ENCODE measurements around the gene SERINC5. TPM values are rescaled to one million over a fixed set of nuclear protein-coding genes. Genes with fewer than 3 reads are reported as not detected.

Gene SERINC5
- polyA plus RNA-seq, 1 of the 3 experiments (the other 2 are of a cell fraction), result 4.5 TPM

DNA sequence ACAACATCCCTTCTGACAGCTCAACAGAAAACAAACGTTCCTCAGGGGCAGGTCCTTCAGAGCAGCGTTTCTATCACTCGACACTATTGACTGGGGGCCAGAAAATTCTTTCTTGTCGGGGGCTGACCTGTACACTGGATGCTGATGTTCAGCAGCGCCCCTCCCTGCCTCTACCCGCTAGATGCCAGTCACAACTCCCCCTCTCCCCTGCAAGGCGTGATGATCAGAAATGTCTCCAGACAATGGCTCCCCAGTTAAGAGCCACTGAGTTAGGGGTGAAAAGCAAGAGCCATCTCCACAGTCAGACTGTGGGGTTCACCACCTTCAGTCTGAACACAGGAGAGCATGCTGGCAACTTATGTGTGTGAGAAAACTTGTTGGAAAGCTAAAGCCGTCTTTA lies 39.8 kb downstream of the SERINC5 start:
- H4K20me1 ChIP-seq (ENCODE audit: insufficient read depth), result no peaks in the 10 kb centered on the region
- H3K9me3 ChIP-seq, result no peaks in the 10 kb centered on the region
- H3K79me2 ChIP-seq (ENCODE audit: insufficient read depth), result peaks cover 3% of the 10 kb centered on the region; the same call in 1 of the 2 replicates
- no peak for DNase-seq
- H3K27me3 ChIP-seq (ENCODE audit: insufficient read depth), result no peaks in the 10 kb centered on the region
- no peak overlapping the region for H2AFZ ChIP-seq (ENCODE audit: low read depth)
- WGBS (ENCODE audit: low lambda C conversion rate), result 76% methylated on average over 8 of the region's 8 CpGs
- no peaks in the 10 kb centered on the region for H3F3A ChIP-seq (replicated peaks; ENCODE audit: insufficient read depth)
- H3K4me3 ChIP-seq (ENCODE audit: low read depth in 2 of 2, low read length in 1 of 2), result no peak overlapping the region
- no peak overlapping the region for H3K9ac ChIP-seq
- ChIA-PET CTCF (no interaction called here), POLR2A (no interaction called here)
- no peak overlapping the region for H3K4me2 ChIP-seq
- no peaks in the 10 kb centered on the region for H3K36me3 ChIP-seq (replicated peaks in 1 of 2; ENCODE audit: control insufficient read depth in 1 of 2, insufficient read depth in 2 of 2, low read length in 1 of 2)
- no peak overlapping the region for H3K27ac ChIP-seq (ENCODE audit: low read depth in 2 of 2, low read length in 1 of 2)
- H3K4me1 ChIP-seq (ENCODE audit: control insufficient read depth in 1 of 2, insufficient read depth in 2 of 2, low read depth in 1 of 2, low read length in 1 of 2), result peaks cover 0 to 4% of the 10 kb centered on the region in 2 experiments; a peak in 1 of 4 replicates
- no peak for TF ChIP-seq MXI1 (IDR thresholded peaks at IDR 0.05; ENCODE audit: low read depth, low read length)
- no peak for TF ChIP-seq CHD2 (IDR thresholded peaks at IDR 0.05; ENCODE audit: low read length, partially characterized antibody)
- TF ChIP-seq RXRA (IDR thresholded peaks at IDR 0.05; ENCODE audit: borderline replicate concordance, low read depth), result no peak
- no peak for TF ChIP-seq RAD21 (IDR thresholded peaks at IDR 0.05; ENCODE audit: low read length)
- no peak for TF ChIP-seq FOXM1 (IDR thresholded peaks at IDR 0.05; ENCODE audit: low read depth)
- TF ChIP-seq, protein P1, sequence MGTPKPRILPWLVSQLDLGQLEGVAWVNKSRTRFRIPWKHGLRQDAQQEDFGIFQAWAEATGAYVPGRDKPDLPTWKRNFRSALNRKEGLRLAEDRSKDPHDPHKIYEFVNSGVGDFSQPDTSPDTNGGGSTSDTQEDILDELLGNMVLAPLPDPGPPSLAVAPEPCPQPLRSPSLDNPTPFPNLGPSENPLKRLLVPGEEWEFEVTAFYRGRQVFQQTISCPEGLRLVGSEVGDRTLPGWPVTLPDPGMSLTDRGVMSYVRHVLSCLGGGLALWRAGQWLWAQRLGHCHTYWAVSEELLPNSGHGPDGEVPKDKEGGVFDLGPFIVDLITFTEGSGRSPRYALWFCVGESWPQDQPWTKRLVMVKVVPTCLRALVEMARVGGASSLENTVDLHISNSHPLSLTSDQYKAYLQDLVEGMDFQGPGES (IDR thresholded peaks at IDR 0.05; ENCODE audit: low read depth, low read length), result no peak
- TF ChIP-seq EZH2phosphoT487 (IDR thresholded peaks at IDR 0.05; ENCODE audit: borderline replicate concordance, low read depth), result no peak
- no peaks in the 10 kb centered on the region for H3K9me2 ChIP-seq

DNA sequence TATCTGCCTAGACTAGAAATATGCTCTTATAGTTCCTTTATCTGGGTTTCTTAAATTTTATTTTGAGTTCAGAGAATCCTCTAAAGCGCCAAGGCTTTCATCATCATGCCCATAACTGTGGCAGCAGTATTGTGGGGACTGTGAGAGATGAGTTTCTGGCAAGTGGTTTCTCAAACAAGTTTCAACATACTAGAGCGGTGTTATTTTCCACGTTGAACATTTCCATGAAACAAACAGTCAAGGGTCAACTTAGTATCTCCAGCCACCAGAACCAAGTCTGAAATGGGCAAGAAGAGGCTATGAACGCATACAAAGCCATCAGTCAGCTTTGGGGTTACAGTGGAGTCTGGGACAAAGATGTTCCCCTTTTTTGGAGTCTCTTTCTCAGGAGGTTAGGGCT lies 40.3 kb downstream of the SERINC5 start:
- no peak overlapping the region for H3K27ac ChIP-seq (ENCODE audit: low read depth in 2 of 2, low read length in 1 of 2)
- no peaks in the 10 kb centered on the region for H3K27me3 ChIP-seq (ENCODE audit: insufficient read depth)
- H3K4me3 ChIP-seq (ENCODE audit: low read depth in 2 of 2, low read length in 1 of 2), result no peak overlapping the region
- no peaks in the 10 kb centered on the region for H4K20me1 ChIP-seq (ENCODE audit: insufficient read depth)
- H3K79me2 ChIP-seq (ENCODE audit: insufficient read depth), result peaks cover 3% of the 10 kb centered on the region; the same call in 1 of the 2 replicates
- H3K9me3 ChIP-seq, result no peaks in the 10 kb centered on the region
- TF ChIP-seq CHD2 (IDR thresholded peaks at IDR 0.05; ENCODE audit: low read length, partially characterized antibody), result no peak
- no peak for TF ChIP-seq YY1 (IDR thresholded peaks at IDR 0.05; ENCODE audit: low read depth)
- TF ChIP-seq, protein P2, sequence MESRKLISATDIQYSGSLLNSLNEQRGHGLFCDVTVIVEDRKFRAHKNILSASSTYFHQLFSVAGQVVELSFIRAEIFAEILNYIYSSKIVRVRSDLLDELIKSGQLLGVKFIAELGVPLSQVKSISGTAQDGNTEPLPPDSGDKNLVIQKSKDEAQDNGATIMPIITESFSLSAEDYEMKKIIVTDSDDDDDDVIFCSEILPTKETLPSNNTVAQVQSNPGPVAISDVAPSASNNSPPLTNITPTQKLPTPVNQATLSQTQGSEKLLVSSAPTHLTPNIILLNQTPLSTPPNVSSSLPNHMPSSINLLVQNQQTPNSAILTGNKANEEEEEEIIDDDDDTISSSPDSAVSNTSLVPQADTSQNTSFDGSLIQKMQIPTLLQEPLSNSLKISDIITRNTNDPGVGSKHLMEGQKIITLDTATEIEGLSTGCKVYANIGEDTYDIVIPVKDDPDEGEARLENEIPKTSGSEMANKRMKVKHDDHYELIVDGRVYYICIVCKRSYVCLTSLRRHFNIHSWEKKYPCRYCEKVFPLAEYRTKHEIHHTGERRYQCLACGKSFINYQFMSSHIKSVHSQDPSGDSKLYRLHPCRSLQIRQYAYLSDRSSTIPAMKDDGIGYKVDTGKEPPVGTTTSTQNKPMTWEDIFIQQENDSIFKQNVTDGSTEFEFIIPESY (IDR thresholded peaks at IDR 0.05; ENCODE audit: borderline replicate concordance, low read depth), result no peak
- TF ChIP-seq SMC3 (IDR thresholded peaks at IDR 0.05; ENCODE audit: low read depth, low read length), result no peak
- TF ChIP-seq MEF2A (IDR thresholded peaks at IDR 0.05; ENCODE audit: borderline replicate concordance, low read depth), result no peak
- no peak for TF ChIP-seq TAF1 (IDR thresholded peaks at IDR 0.05; ENCODE audit: borderline replicate concordance, low read depth, low read length)
- TF ChIP-seq TCF12 (IDR thresholded peaks at IDR 0.05), result no peak
- TF ChIP-seq RFX5 (IDR thresholded peaks at IDR 0.05; ENCODE audit: low read length), result no peak
- TF ChIP-seq, protein P3, sequence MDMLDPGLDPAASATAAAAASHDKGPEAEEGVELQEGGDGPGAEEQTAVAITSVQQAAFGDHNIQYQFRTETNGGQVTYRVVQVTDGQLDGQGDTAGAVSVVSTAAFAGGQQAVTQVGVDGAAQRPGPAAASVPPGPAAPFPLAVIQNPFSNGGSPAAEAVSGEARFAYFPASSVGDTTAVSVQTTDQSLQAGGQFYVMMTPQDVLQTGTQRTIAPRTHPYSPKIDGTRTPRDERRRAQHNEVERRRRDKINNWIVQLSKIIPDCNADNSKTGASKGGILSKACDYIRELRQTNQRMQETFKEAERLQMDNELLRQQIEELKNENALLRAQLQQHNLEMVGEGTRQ (IDR thresholded peaks at IDR 0.05; ENCODE audit: borderline replicate concordance, low read depth, low read length), result no peak
- no peak for TF ChIP-seq TEAD4 (IDR thresholded peaks at IDR 0.05; ENCODE audit: borderline replicate concordance, insufficient read depth)
- TF ChIP-seq JUND (IDR thresholded peaks at IDR 0.05), result no peak
- TF ChIP-seq, protein P4, sequence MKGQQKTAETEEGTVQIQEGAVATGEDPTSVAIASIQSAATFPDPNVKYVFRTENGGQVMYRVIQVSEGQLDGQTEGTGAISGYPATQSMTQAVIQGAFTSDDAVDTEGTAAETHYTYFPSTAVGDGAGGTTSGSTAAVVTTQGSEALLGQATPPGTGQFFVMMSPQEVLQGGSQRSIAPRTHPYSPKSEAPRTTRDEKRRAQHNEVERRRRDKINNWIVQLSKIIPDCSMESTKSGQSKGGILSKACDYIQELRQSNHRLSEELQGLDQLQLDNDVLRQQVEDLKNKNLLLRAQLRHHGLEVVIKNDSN (IDR thresholded peaks at IDR 0.05; ENCODE audit: borderline replicate concordance, low read depth), result no peak
- TF ChIP-seq SIN3A (IDR thresholded peaks at IDR 0.05; ENCODE audit: borderline replicate concordance, low read depth, low read length), result no peak
- no peak for TF ChIP-seq GATA2 (CRISPR knock-in tag; IDR thresholded peaks at IDR 0.05)
- TF ChIP-seq NRF1 (IDR thresholded peaks at IDR 0.05; ENCODE audit: low read depth, low read length), result no peak
- WGBS (ENCODE audit: low lambda C conversion rate), result 89% methylated on average over 4 of the region's 4 CpGs
- POLR2A ChIA-PET, result interaction anchor here (0.5 kb wide), 1 partner anchor 23 kb away, joined by 3 read pairs; no protein-coding TSS in a partner anchor
- H3K9me2 ChIP-seq, result no peaks in the 10 kb centered on the region
- DNase-seq, result no peak
- H3K36me3 ChIP-seq (replicated peaks in 1 of 2; ENCODE audit: control insufficient read depth in 1 of 2, insufficient read depth in 2 of 2, low read length in 1 of 2), result no peaks in the 10 kb centered on the region
- H2AFZ ChIP-seq (ENCODE audit: low read depth), result no peak overlapping the region
- peaks cover 0 to 4% of the 10 kb centered on the region in 2 experiments; a peak in 1 of 4 replicates for H3K4me1 ChIP-seq (ENCODE audit: control insufficient read depth in 1 of 2, insufficient read depth in 2 of 2, low read depth in 1 of 2, low read length in 1 of 2)
- no peaks in the 10 kb centered on the region for H3F3A ChIP-seq (replicated peaks; ENCODE audit: insufficient read depth)
- no peak overlapping the region for H3K4me2 ChIP-seq
- CTCF ChIA-PET, result no interaction called here
- no peak overlapping the region for H3K9ac ChIP-seq
